Adrenal gland (tissue), 5 donors: ENCODE data around the gene TELO2.
"Not testable (repeated sequence)": the region's sequence is repeated elsewhere in the genome, so short reads cannot be mapped to it uniquely, and the experiment has no call there.

Experiments
- CTCF ChIP-seq, 6 experiments: fragments of 450-650 bp in 4 of 6; fragments of 200-600 bp in 2 of 6; sonication (generic) in 1 of 6; IDR thresholded peaks; 1 replicate in 5 of 6; 2 replicates in 1 of 6; pipeline versions ENCODE4 v1.5.1 to v1.8.0; 2016 to 2021; ENCODE audit warnings: antibody characterized with exemption in 6 of 6, mild to moderate bottlenecking in 2 of 6, moderate library complexity in 1 of 6
- POLR2A ChIP-seq, 2 donors: fragments of 450-650 bp; IDR thresholded peaks; one replicate each; pipeline ENCODE4 v1.6.1; 2017; ENCODE audit warnings: antibody characterized with exemption in 2 of 2, mild to moderate bottlenecking in 2 of 2, moderate library complexity in 1 of 2
- donor health status: DM: no; HTN: no; CAD: no.

DNA sequence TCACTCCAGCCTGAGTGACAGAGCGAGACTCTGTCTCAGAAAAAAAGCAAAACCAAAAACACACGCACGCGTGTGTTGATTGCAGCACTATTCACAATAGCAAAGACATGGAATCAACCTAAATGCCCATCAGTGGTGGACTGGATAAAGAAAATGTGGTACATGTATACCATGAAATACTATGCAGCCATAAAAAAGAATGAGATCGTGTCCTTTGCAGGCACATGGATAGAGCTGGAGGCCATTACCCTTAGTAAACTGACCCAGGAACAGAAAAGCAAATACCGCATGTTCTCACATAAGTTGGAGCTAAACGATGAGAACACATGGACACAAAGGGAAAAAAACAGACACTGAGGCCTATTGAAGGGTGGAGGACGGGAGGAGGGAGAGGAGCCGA lies 14.2 kb upstream of the TELO2 start:
- not testable (repeated sequence) for TF ChIP-seq CTCF, POLR2A (IDR thresholded peaks at IDR 0.05)
